IPS-18a (cell line): ENCODE results near the gene SLC25A29.

Source experiments
- H3K27ac ChIP-seq: one replicate; pipeline ENCODE4 v1.5.1; 2013; ENCODE audit warnings: low read length
- H3K27me3 ChIP-seq: one replicate; pipeline ENCODE4 v1.6.1; 2013; ENCODE audit warnings: mild to moderate bottlenecking, low read length; ENCODE audit not compliant: control insufficient read depth, insufficient read depth
- H3K36me3 ChIP-seq: one replicate; pipeline ENCODE4 v1.6.1; 2013; ENCODE audit warnings: low read depth, low read length; ENCODE audit not compliant: control insufficient read depth
- H3K4me1 ChIP-seq: one replicate; pipeline ENCODE4 v1.6.1; 2013; ENCODE audit warnings: low read depth, low read length; ENCODE audit not compliant: control insufficient read depth
- H3K4me3 ChIP-seq: one replicate; pipeline ENCODE4 v1.5.1; 2013; ENCODE audit warnings: low read length
- H3K9ac ChIP-seq: one replicate; pipeline ENCODE4 v1.6.1; 2013; ENCODE audit warnings: mild to moderate bottlenecking, low read length, moderate library complexity
- H3K9me3 ChIP-seq: one replicate; pipeline ENCODE4 v1.6.1; 2013; ENCODE audit warnings: low read depth, low read length; ENCODE audit not compliant: control insufficient read depth

SLC25A29 gene

DNA sequence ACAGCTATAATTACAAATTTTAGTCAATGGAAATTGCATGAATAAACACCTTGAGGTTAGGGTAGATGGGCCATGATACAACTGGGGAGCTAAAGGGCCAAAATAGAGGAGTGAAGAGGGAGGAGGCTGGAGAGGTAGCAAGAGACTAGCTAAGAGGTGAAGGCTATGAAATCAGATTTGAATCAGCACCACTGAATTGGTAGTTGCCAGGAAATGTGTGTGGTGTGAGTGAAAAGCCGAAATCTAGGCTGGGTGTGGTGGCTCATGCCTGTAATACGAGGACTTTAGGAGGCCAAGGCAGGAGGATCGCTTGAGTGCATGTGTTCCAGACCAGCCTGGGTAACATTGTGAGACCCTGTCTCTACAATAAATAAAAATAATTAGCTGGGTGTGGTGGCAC, 44.6 kb downstream of the SLC25A29 start:
- H3K36me3 ChIP-seq: peaks cover 20% of the 10 kb centered on the region
- no peaks in the 10 kb centered on the region for H3K4me1 ChIP-seq
- H3K9ac ChIP-seq: no peak overlapping the region

GRCh38 chr14:100256339-100256895, 49.8 kb downstream of the SLC25A29 start:
- Histone ChIP-seq H3K27me3 (no peaks in the 10 kb centered on the region), H3K4me1 (no peaks in the 10 kb centered on the region), H3K9me3 (no peaks in the 10 kb centered on the region), H3K9ac (no peak overlapping the region), H3K4me3 (no peak overlapping the region), H3K36me3 (no peaks in the 10 kb centered on the region), H3K27ac (no peak overlapping the region)

More for the DNA sequence above, 44.6 kb downstream of the SLC25A29 start:
- Histone ChIP-seq H3K9me3 (no peaks in the 10 kb centered on the region), H3K27me3 (no peaks in the 10 kb centered on the region), H3K4me3 (no peak overlapping the region), H3K27ac (no peak overlapping the region)

DNA sequence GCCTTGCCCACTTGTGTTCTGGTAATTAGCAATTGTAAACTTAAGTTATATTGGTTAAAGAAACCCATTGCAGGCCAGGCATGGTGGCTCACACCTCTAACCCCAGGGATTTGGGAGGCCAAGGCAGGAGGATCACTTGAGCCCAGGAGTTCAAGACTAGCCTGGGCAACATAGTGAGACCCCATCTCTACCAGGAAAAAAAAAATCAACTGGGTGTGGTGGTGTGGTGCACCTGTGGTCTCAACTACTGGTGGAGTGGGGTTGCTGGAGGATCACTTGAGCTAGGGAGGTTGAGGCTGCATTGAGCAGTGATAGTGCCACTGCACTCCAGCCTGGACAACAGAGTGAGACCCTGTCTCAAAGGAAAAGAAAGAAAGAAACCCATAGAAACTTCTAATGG, 53.6 kb downstream of the SLC25A29 start:
- no peaks in the 10 kb centered on the region for H3K9me3 ChIP-seq

DNA sequence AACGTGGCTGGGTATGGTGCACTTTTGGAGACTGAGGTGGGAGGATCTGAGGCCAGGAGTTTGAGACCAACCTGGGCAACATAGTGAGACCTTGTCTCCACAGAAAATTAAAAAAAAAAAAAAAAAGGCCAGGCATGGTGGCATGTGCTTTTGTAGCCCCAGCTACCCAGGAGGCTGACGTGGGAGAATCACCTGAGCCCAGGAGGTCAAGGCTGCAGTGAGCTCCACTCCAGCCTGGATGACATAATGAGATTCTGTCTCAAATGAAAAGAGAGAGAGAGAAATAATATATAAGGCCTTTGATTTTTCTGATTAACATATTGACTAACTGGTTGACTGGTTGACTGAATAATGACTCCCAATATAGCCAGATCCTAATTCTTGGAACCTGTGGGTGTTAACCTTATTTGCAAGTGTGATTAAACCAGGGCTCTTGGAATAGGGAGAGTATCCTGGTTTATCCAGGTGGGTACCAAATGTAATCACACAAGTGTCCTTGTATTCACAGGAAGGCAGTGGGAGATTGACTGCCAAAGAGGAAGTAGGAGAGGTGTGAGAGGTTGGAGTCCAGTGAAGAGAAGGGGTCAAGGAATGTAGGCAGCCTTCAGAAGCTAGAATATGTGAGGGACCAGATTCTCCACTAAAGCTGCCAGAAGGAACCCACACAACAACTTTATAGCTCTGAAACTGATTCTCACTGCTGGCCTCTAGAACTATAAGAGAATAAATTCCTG, 55.3 kb downstream of the SLC25A29 start:
- Histone ChIP-seq H3K27me3 (no peaks in the 10 kb centered on the region), H3K4me1 (peaks cover 8% of the 10 kb centered on the region), H3K4me3 (no peak overlapping the region), H3K9ac (no peak overlapping the region), H3K36me3 (no peaks in the 10 kb centered on the region), H3K9me3 (no peaks in the 10 kb centered on the region), H3K27ac (no peak overlapping the region)

More for the DNA sequence above, 53.6 kb downstream of the SLC25A29 start:
- H3K27me3 ChIP-seq: no peaks in the 10 kb centered on the region
- H3K4me1 ChIP-seq: no peaks in the 10 kb centered on the region
- H3K36me3 ChIP-seq: no peaks in the 10 kb centered on the region
- H3K27ac ChIP-seq: no peak overlapping the region
- H3K4me3 ChIP-seq: no peak overlapping the region
- no peak overlapping the region for H3K9ac ChIP-seq

DNA sequence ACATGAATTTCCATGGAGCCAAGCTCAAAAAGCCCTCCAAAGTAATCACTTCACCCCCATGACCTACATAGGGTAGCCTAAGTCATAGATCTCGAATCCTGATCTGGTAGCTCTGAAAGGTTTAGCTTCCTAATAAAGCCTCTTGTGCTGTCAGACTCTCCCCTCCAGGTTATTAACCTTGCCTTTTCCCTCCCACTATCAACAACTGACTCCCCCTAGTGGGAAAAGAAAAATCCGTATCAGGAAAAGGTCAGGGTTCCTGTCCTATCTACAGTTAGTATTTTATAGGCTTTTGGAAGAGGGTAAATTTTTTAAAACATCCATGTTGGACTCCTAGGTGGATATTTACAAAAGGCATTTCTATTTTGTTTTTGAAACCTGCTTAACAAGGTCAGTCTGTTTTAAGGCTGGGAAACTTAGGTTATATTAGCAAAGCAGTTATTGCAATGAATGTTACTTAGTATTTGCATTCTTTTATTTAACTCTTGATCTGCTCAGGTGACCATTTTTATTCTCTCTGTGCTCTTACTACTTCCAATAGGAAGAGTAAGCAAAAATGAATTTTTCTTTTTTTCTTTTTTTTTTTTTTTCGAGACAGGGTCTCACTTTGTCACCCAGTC, 59.3 kb downstream of the SLC25A29 start:
- H3K27me3 ChIP-seq: no peaks in the 10 kb centered on the region
- no peak overlapping the region for H3K9ac ChIP-seq
- no peak overlapping the region for H3K27ac ChIP-seq

DNA sequence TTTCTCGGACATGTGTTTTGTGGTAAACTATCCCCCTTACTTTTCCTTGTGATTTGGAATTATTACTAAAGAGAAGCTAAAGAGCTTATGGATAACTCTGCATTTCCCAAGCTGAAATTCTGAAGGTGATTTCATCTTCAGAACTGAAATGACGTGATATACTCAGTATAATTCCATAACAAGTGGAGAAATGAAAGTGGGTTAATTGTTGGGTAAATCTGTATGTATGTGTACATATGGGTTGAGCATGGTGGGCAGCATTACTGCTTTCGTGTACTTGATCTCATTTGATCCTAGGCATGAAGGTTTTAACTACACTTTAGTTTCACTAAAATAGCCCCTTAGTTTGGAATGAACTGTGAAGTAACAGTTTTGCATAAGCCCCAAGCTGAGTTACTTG, 63.2 kb downstream of the SLC25A29 start:
- Histone ChIP-seq H3K9ac (no peak overlapping the region), H3K36me3 (peaks cover 5% of the 10 kb centered on the region), H3K27ac (no peak overlapping the region), H3K27me3 (no peaks in the 10 kb centered on the region), H3K4me3 (no peak overlapping the region), H3K9me3 (no peaks in the 10 kb centered on the region), H3K4me1 (peaks cover 8% of the 10 kb centered on the region)

More for the DNA sequence above, 59.3 kb downstream of the SLC25A29 start:
- Histone ChIP-seq H3K9me3 (no peaks in the 10 kb centered on the region), H3K4me3 (no peak overlapping the region), H3K4me1 (peaks cover 8% of the 10 kb centered on the region), H3K36me3 (peaks cover 5% of the 10 kb centered on the region)

GRCh38 chr14:100241279-100241678, 65.0 kb downstream of the SLC25A29 start:
- H3K27me3 ChIP-seq: no peaks in the 10 kb centered on the region
- peak overlapping the region; percentile 78 for H3K4me3 ChIP-seq
- peaks cover 5% of the 10 kb centered on the region for H3K36me3 ChIP-seq
- H3K27ac ChIP-seq: no peak overlapping the region
- H3K9ac ChIP-seq: no peak overlapping the region
- no peaks in the 10 kb centered on the region for H3K9me3 ChIP-seq
- H3K4me1 ChIP-seq: peaks cover 8% of the 10 kb centered on the region
